Body of pancreas (tissue), 4 donors: ENCODE results near the gene ATP10A.

ENCODE experiments used
- CTCF ChIP-seq, 7 experiments: fragments of 450-650 bp in 4 of 7; fragments of 200-600 bp in 3 of 7; sonication (generic) in 3 of 7; IDR thresholded peaks; one replicate each; pipeline ENCODE4 v1.5.1; 2016 to 2019; ENCODE audit warnings: antibody characterized with exemption in 7 of 7
- POLR2A ChIP-seq, 3 donors: fragments of 450-650 bp; IDR thresholded peaks; one replicate each; pipeline ENCODE4 v1.6.1; 2016; ENCODE audit warnings: antibody characterized with exemption in 3 of 3, mild to moderate bottlenecking in 2 of 3

GRCh38 chr15:25686780-25687179 is 176.3 kb downstream of the ATP10A start:
- TF ChIP-seq CTCF (IDR thresholded peaks at IDR 0.05) (no peak), POLR2A (IDR thresholded peaks at IDR 0.05) (no peak)
